Vagina (tissue), 2 donors: ENCODE results near the gene RORC. TPM values are rescaled to one million over a fixed set of nuclear protein-coding genes. Genes with fewer than 3 reads are reported as not detected.

Experiments
- DNase-seq, 2 donors: peaks; one replicate each; pipeline ENCODE4 v3.0.0-alpha.2; 2017; ENCODE audit errors: extremely low spot score in 2 of 2
- H3K27ac ChIP-seq: fragments of 200-600 bp; sonication (generic); one replicate; pipeline ENCODE4 v1.5.1; 2019
- H3K27me3 ChIP-seq: fragments of 200-600 bp; sonication (generic); one replicate; pipeline ENCODE4 v1.5.1; 2019
- H3K36me3 ChIP-seq, 2 donors: fragments of 200-600 bp; sonication (generic); one replicate each; pipeline ENCODE4 v1.5.1; 2017 to 2019
- H3K4me1 ChIP-seq: fragments of 200-600 bp; sonication (generic); one replicate; pipeline ENCODE4 v1.5.1; 2019
- H3K4me3 ChIP-seq, 2 donors: fragments of 200-600 bp; sonication (generic); 1 replicate in 1 of 2; 2 replicates in 1 of 2; pipeline ENCODE4 v1.5.1; 2016 to 2019
- H3K9me3 ChIP-seq: fragments of 200-600 bp; sonication (generic); one replicate; pipeline ENCODE4 v1.5.1; 2019
- POLR2A ChIP-seq, 2 donors: fragments of 450-650 bp; IDR thresholded peaks; one replicate each; pipeline ENCODE4 v1.6.1; 2017; ENCODE audit warnings: antibody characterized with exemption in 2 of 2, mild to moderate bottlenecking in 2 of 2, moderate library complexity in 2 of 2
- POLR2AphosphoS5 ChIP-seq, 2 donors: sonication (generic); formaldehyde crosslinking; IDR thresholded peaks; one replicate each; pipeline ENCODE4 v1.9.0; 2017; ENCODE audit warnings: antibody characterized with exemption in 2 of 2, mild to moderate bottlenecking in 2 of 2, low read depth in 1 of 2; ENCODE audit not compliant: insufficient read depth in 1 of 2
- intact Hi-C: fragments of 100-400 bp; cut with DNase I; formaldehyde crosslinking; loops from one replicate; pipeline ENCODE4 v1.15.1; 2023
- total RNA-seq: library from RNA; depleted of rRNA; stranded (reverse); fragments of >200 nt; gene quantifications from one replicate; pipeline ENCODE4 v1.2.3, GENCODE V29; 2016
- TF ChIP-seq, protein P1 (sequence below), 3 experiments: fragments of 450-650 bp in 2 of 3; fragments of 200-600 bp in 1 of 3; sonication (generic) in 1 of 3; IDR thresholded peaks; one replicate each; pipeline ENCODE4 v1.5.1; 2017 to 2019; ENCODE audit warnings: antibody characterized with exemption in 3 of 3, mild to moderate bottlenecking in 2 of 3, moderate library complexity in 2 of 3

Gene RORC
- total RNA-seq, 1 donor from 2014 or later: 8.1 TPM

GRCh38 chr1:151829352-151830046, 2.1 kb downstream of the RORC start:
- H3K9me3 ChIP-seq: no peaks in the 10 kb centered on the region
- DNase-seq: no peak
- peaks cover 25% of the 10 kb centered on the region for H3K4me1 ChIP-seq
- no peaks in the 10 kb centered on the region for H3K27me3 ChIP-seq
- TF ChIP-seq POLR2A (IDR thresholded peaks at IDR 0.05) (no peak), POLR2AphosphoS5 (IDR thresholded peaks at IDR 0.05; ENCODE audit: insufficient read depth in 1 of 2, low read depth in 1 of 2) (no peak)
- TF ChIP-seq, protein P1, sequence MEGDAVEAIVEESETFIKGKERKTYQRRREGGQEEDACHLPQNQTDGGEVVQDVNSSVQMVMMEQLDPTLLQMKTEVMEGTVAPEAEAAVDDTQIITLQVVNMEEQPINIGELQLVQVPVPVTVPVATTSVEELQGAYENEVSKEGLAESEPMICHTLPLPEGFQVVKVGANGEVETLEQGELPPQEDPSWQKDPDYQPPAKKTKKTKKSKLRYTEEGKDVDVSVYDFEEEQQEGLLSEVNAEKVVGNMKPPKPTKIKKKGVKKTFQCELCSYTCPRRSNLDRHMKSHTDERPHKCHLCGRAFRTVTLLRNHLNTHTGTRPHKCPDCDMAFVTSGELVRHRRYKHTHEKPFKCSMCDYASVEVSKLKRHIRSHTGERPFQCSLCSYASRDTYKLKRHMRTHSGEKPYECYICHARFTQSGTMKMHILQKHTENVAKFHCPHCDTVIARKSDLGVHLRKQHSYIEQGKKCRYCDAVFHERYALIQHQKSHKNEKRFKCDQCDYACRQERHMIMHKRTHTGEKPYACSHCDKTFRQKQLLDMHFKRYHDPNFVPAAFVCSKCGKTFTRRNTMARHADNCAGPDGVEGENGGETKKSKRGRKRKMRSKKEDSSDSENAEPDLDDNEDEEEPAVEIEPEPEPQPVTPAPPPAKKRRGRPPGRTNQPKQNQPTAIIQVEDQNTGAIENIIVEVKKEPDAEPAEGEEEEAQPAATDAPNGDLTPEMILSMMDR (IDR thresholded peaks at IDR 0.05): no peak
- intact Hi-C loops: no loop called here
- H3K36me3 ChIP-seq: no peaks in the 10 kb centered on the region
- no peak overlapping the region for H3K27ac ChIP-seq
- H3K4me3 ChIP-seq: no peak overlapping the region

- intact Hi-C loops: no loop called here
- peaks cover 25% of the 10 kb centered on the region for H3K4me1 ChIP-seq
- no peak overlapping the region for H3K4me3 ChIP-seq
- H3K36me3 ChIP-seq: no peaks in the 10 kb centered on the region
- H3K9me3 ChIP-seq: no peaks in the 10 kb centered on the region
- H3K27ac ChIP-seq: no peak overlapping the region
- TF ChIP-seq, protein P1 (IDR thresholded peaks at IDR 0.05): no peak
- TF ChIP-seq POLR2A (IDR thresholded peaks at IDR 0.05) (no peak), POLR2AphosphoS5 (IDR thresholded peaks at IDR 0.05; ENCODE audit: insufficient read depth in 1 of 2, low read depth in 1 of 2) (no peak)
- DNase-seq: no peak
- no peaks in the 10 kb centered on the region for H3K27me3 ChIP-seq
Observed at GRCh38 chr1:151828921-151829320, 2.7 kb downstream of the RORC start.

- no peaks in the 10 kb centered on the region for H3K27me3 ChIP-seq
- H3K27ac ChIP-seq: no peak overlapping the region
- DNase-seq: no peak
- intact Hi-C loops: no loop called here
- H3K36me3 ChIP-seq: no peaks in the 10 kb centered on the region
- no peak for TF ChIP-seq POLR2AphosphoS5 (IDR thresholded peaks at IDR 0.05; ENCODE audit: insufficient read depth in 1 of 2, low read depth in 1 of 2)
- no peak for TF ChIP-seq POLR2A (IDR thresholded peaks at IDR 0.05)
- TF ChIP-seq, protein P1 (IDR thresholded peaks at IDR 0.05): no peak
- no peaks in the 10 kb centered on the region for H3K9me3 ChIP-seq
- peaks cover 21% of the 10 kb centered on the region for H3K4me1 ChIP-seq
- no peak overlapping the region for H3K4me3 ChIP-seq
Observed at GRCh38 chr1:151827853-151828252, 3.7 kb downstream of the RORC start.

- Histone ChIP-seq H3K4me1 (peaks cover 9% of the 10 kb centered on the region), H3K9me3 (no peaks in the 10 kb centered on the region), H3K36me3 (no peaks in the 10 kb centered on the region), H3K27me3 (no peaks in the 10 kb centered on the region), H3K27ac (no peak overlapping the region), H3K4me3 (no peak overlapping the region)
- DNase-seq: no peak
- TF ChIP-seq POLR2AphosphoS5 (IDR thresholded peaks at IDR 0.05; ENCODE audit: insufficient read depth in 1 of 2, low read depth in 1 of 2): no peak
- TF ChIP-seq POLR2A (IDR thresholded peaks at IDR 0.05): no peak
- TF ChIP-seq, protein P1 (IDR thresholded peaks at IDR 0.05): no peak
- intact Hi-C loops: no loop called here
Observed at GRCh38 chr1:151825751-151826660, 5.6 kb downstream of the RORC start.
